Measurements from ENCODE around the gene AHDC1. TPM values are rescaled to one million over a fixed set of nuclear protein-coding genes. Genes with fewer than 3 reads are reported as not detected.
"Not testable (repeated sequence)": the region's sequence is repeated elsewhere in the genome, so short reads cannot be mapped to it uniquely, and the experiment has no call there.

Gene AHDC1
- total RNA-seq, 1 donor from 2014 or later, result 7.0 TPM

DNA sequence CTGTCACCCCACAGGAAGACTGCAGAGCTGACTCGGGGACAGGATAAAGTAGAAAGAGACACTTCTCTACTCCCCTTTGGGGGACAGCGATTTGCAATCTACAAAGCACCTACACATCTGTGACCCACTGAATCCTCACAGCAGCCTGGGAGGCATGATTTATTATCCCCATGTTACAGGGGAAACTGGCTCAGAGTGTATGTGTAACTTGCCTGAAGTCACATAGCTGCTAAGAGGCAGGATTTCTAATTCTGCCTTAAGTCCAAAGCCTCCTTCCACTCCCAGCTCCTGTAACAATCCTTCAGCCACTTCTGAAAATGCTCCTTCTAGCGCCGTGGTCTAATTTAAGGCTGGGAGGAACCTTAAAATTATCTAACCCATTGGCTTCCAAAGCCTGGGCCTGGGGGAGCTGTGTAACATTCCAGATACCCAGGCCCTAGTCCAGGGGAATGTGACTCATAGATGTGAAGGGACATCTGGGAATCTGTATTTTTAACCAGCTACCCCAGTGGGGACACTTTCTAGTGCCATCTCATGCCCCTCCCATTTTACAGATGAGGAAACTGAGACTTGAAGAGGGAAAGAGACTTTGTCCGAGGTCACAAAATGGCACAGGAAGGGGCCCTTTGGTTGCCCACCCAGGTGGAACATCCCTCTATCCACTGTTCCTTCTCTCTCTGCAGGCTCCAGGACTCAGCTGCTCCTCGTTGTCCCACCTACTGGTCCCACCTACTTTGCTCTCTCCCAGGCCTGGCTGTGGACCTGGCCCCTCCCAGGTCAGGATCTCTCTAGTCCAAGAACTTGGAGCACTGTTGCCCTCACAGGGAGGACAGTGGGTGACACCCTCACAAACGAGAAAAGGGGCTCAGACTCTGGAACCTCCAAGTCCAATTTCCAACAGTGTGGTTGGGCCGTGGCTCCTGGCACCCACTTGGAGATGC, 48.9 kb downstream of the AHDC1 start:
- TF ChIP-seq, protein P1, sequence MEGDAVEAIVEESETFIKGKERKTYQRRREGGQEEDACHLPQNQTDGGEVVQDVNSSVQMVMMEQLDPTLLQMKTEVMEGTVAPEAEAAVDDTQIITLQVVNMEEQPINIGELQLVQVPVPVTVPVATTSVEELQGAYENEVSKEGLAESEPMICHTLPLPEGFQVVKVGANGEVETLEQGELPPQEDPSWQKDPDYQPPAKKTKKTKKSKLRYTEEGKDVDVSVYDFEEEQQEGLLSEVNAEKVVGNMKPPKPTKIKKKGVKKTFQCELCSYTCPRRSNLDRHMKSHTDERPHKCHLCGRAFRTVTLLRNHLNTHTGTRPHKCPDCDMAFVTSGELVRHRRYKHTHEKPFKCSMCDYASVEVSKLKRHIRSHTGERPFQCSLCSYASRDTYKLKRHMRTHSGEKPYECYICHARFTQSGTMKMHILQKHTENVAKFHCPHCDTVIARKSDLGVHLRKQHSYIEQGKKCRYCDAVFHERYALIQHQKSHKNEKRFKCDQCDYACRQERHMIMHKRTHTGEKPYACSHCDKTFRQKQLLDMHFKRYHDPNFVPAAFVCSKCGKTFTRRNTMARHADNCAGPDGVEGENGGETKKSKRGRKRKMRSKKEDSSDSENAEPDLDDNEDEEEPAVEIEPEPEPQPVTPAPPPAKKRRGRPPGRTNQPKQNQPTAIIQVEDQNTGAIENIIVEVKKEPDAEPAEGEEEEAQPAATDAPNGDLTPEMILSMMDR (IDR thresholded peaks at IDR 0.05), result no peak
- TF ChIP-seq EZH2phosphoT487 (IDR thresholded peaks at IDR 0.05), result no peak
- TF ChIP-seq EZH2 (IDR thresholded peaks at IDR 0.05), result no peak
- no peaks in the 10 kb centered on the region for H3K36me3 ChIP-seq
- no peak overlapping the region for H3K27ac ChIP-seq

DNA sequence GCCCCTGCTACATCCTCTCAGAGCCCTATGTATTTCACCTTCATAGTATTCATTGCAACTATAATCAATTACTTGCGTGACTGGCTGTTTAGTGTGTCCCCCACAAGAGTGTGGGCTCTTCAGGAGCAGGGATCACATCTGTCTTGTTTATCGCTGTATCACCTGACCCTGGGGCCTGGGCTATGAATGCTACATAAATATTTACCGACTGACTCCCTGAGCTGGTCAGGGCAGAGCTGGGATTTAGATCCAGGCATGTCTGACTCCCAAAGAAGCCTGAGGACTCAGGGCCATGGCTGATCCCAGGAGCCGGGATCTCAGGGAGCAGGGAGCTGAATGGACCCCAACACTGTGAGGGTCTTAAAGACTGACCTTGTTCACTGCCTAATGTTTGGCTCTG, 49.7 kb downstream of the AHDC1 start:
- peak overlapping the region; percentile 72 for H3K27ac Mint-ChIP-seq
- H3K9ac ChIP-seq, result no peak overlapping the region

More for the DNA sequence above, 48.9 kb downstream of the AHDC1 start:
- DNase-seq (ENCODE audit: low spot score), result no peak
- Mint-ChIP-seq H3K4me3 (no peak overlapping the region), H3K27me3 (ENCODE audit: insufficient read depth, low read depth) (peaks cover 2% of the 10 kb centered on the region), H3K36me3 (peaks cover 22% of the 10 kb centered on the region), H3K27ac (peak overlapping the region; percentile 83), H3K4me1 (peaks cover 32% of the 10 kb centered on the region), H3K9me3 (no peaks in the 10 kb centered on the region)
- Histone ChIP-seq H3K79me2 (ENCODE audit: low read depth) (peaks cover 51% of the 10 kb centered on the region), H3K4me2 (no peak overlapping the region), H3K4me1 (peaks cover 21% of the 10 kb centered on the region), H3K9me3 (ENCODE audit: low read depth) (no peaks in the 10 kb centered on the region), H4K20me1 (ENCODE audit: low read depth) (peaks cover 70% of the 10 kb centered on the region), H3F3A (ENCODE audit: low read depth) (peaks cover 29% of the 10 kb centered on the region), H3K27me3 (no peaks in the 10 kb centered on the region), H2AFZ (replicated peaks) (no peak overlapping the region), H3K4me3 (no peak overlapping the region), H3K9ac (no peak overlapping the region)

DNA sequence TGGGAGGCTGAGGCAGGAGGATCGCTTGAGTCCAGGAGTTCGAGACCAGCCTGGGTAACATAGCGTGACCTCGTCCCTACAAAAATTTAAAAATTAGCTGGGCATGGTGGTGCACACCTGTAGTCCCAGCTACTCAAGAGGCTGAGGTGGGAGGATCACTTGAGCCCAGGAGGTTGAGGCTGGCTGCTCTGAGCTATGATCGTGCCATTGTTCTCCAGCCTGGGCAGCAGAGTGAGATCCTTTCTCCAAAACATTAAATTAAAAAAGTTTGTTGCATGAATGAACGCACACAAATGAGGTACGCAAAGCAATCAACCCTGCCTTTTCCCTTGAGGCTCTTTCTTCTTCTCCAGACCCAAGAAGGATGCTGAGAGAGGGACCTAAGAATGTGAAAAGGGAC, 50.1 kb downstream of the AHDC1 start:
- H2AFZ ChIP-seq (replicated peaks); H3K4me3 Mint-ChIP-seq; H3K9me3 Mint-ChIP-seq; DNase-seq (ENCODE audit: low spot score); H3K27ac ChIP-seq; H3K27me3 ChIP-seq; H3K9ac ChIP-seq; H3K36me3 ChIP-seq; H3K4me3 ChIP-seq; H3K27ac Mint-ChIP-seq; H3K4me2 ChIP-seq; H3K9me3 ChIP-seq (ENCODE audit: low read depth); H3K27me3 Mint-ChIP-seq (ENCODE audit: insufficient read depth, low read depth): not testable (repeated sequence)
- peaks cover 23% of the 10 kb centered on the region for H3K4me1 Mint-ChIP-seq
- H3K79me2 ChIP-seq (ENCODE audit: low read depth), result peaks cover 39% of the 10 kb centered on the region
- H4K20me1 ChIP-seq (ENCODE audit: low read depth), result peaks cover 58% of the 10 kb centered on the region
- peaks cover 18% of the 10 kb centered on the region for H3K4me1 ChIP-seq
- peaks cover 22% of the 10 kb centered on the region for H3K36me3 Mint-ChIP-seq
- peaks cover 18% of the 10 kb centered on the region for H3F3A ChIP-seq (ENCODE audit: low read depth)

More for the DNA sequence above, 49.7 kb downstream of the AHDC1 start:
- Mint-ChIP-seq H3K9me3 (no peaks in the 10 kb centered on the region), H3K36me3 (peaks cover 22% of the 10 kb centered on the region), H3K4me1 (peaks cover 25% of the 10 kb centered on the region), H3K4me3 (no peak overlapping the region), H3K27me3 (ENCODE audit: insufficient read depth, low read depth) (peaks cover 2% of the 10 kb centered on the region)
- Histone ChIP-seq H3K36me3 (no peaks in the 10 kb centered on the region), H4K20me1 (ENCODE audit: low read depth) (peaks cover 63% of the 10 kb centered on the region), H2AFZ (replicated peaks) (no peak overlapping the region), H3K4me3 (no peak overlapping the region), H3K4me1 (peaks cover 18% of the 10 kb centered on the region), H3K4me2 (no peak overlapping the region), H3F3A (ENCODE audit: low read depth) (peaks cover 23% of the 10 kb centered on the region), H3K79me2 (ENCODE audit: low read depth) (peaks cover 43% of the 10 kb centered on the region), H3K9me3 (ENCODE audit: low read depth) (no peaks in the 10 kb centered on the region), H3K27me3 (no peaks in the 10 kb centered on the region), H3K27ac (no peak overlapping the region)
- TF ChIP-seq EZH2phosphoT487 (IDR thresholded peaks at IDR 0.05), result no peak
- TF ChIP-seq, protein P1 (IDR thresholded peaks at IDR 0.05), result no peak
- DNase-seq (ENCODE audit: low spot score), result no peak

DNA sequence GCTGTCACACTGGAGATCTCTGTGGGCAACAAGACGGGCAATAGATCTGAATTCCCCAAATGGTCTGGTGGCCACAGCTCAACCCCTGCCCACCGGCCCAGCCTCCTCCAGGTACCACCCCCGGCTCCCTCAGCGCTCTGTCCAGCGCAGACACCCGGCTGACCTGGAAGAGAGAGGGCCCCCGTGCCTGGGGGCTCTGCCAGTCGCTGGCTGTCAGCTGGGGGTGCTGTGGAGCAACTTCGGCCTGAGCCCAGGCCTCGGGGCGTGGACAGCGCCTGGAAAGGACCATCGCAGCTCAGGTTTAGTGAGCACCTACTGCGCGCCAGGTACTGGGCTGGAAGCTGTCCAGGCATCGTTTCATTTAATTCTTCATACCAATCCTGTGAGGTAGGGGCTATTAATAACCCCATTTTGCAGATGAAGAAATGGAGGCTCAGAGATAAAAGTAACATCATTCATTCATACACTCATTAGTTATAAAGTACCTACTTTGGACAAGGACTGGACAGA, 51.0 kb downstream of the AHDC1 start:
- Histone ChIP-seq H4K20me1 (ENCODE audit: low read depth) (peaks cover 51% of the 10 kb centered on the region), H3K4me1 (peaks cover 18% of the 10 kb centered on the region), H3K36me3 (no peaks in the 10 kb centered on the region), H3K79me2 (ENCODE audit: low read depth) (peaks cover 31% of the 10 kb centered on the region), H3K4me2 (no peak overlapping the region), H3K27me3 (no peaks in the 10 kb centered on the region), H3K9ac (no peak overlapping the region), H3K4me3 (no peak overlapping the region), H3F3A (ENCODE audit: low read depth) (peaks cover 10% of the 10 kb centered on the region), H2AFZ (replicated peaks) (no peak overlapping the region), H3K9me3 (ENCODE audit: low read depth) (no peaks in the 10 kb centered on the region), H3K27ac (no peak overlapping the region)
- DNase-seq (ENCODE audit: low spot score), result no peak
- Mint-ChIP-seq H3K27ac (no peak overlapping the region), H3K4me1 (peaks cover 16% of the 10 kb centered on the region), H3K36me3 (peaks cover 25% of the 10 kb centered on the region), H3K27me3 (ENCODE audit: insufficient read depth, low read depth) (peaks cover 2% of the 10 kb centered on the region), H3K4me3 (no peak overlapping the region), H3K9me3 (no peaks in the 10 kb centered on the region)
- TF ChIP-seq, protein P1 (IDR thresholded peaks at IDR 0.05), result no peak
- TF ChIP-seq EZH2phosphoT487 (IDR thresholded peaks at IDR 0.05) (no peak), EZH2 (IDR thresholded peaks at IDR 0.05) (no peak)

Measured in neural progenitor cell (in vitro differentiated cells).